Midbrain (tissue), 1 donor: ENCODE results near the gene ZNF280D.
"Not testable (repeated sequence)": the region's sequence is repeated elsewhere in the genome, so short reads cannot be mapped to it uniquely, and the experiment has no call there.

Experiments used
- DNase-seq: peaks from one replicate; lab custom pipeline; 2025; lab: John Stamatoyannopoulos, UW

ZNF280D gene, protein sequence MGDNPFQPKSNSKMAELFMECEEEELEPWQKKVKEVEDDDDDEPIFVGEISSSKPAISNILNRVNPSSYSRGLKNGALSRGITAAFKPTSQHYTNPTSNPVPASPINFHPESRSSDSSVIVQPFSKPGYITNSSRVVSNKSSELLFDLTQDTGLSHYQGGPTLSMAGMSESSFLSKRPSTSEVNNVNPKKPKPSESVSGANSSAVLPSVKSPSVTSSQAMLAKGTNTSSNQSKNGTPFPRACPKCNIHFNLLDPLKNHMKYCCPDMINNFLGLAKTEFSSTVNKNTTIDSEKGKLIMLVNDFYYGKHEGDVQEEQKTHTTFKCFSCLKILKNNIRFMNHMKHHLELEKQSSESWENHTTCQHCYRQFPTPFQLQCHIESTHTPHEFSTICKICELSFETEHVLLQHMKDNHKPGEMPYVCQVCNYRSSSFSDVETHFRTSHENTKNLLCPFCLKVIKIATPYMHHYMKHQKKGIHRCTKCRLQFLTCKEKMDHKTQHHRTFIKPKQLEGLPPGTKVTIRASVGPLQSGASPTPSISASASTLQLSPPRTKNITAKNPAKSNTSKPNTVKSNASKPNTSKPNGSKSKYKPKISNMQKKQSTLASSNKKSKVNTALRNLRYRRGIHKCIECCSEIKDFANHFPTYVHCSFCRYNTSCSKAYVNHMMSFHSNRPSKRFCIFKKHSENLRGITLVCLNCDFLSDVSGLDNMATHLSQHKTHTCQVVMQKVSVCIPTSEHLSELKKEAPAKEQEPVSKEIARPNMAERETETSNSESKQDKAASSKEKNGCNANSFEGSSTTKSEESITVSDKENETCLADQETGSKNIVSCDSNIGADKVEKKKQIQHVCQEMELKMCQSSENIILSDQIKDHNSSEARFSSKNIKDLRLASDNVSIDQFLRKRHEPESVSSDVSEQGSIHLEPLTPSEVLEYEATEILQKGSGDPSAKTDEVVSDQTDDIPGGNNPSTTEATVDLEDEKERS

DNA sequence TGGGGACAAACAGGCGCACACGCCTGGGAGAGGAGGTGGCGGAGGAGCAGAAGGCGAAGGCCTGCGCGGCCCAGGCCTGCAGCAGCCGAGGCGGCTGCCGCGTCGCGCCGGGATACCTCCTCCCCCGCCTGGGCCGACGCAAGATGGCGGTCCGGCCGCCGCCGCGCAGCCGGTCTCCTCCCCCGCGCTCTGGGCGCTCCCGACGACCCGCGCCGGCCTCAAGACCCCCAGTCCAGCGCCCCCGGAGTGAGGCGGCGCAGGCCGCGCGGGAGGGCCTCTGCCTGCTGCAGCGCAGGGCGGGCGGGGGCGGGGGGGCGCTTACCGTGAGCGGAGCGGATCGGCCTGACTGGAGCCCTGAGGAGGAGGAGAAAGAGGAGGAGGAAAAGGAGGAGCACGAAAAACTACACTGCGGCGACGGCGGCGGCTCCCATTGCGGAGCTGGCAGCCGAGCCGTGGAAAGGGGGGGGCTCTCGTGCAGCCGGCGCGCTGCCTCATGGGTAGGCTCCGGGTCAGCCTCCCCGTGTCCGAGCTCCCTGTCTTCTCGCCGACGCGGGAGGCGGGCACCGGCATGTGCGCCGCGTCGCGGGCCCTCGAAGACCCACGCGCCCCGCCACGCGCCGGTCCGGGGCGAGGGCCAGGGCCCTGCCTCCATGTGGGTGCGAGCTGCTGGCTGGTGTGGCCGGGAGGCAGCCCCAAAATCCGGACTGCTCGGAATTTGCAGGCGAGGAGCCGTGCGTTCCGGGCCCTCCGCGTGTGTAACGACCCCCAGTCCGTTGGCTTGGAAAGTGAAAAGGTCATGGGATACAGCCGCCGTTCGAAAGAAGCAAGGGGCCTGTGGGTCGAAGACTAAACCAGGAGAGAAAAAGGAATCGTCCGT lies at the start of gene ZNF280D:
ZNF280D (minus strand) TSS at position 374 of the 877 bp plus-strand sequence. CDS start 26,400 bp downstream, outside the sequence.
- peak; percentile 84 for DNase-seq

DNA sequence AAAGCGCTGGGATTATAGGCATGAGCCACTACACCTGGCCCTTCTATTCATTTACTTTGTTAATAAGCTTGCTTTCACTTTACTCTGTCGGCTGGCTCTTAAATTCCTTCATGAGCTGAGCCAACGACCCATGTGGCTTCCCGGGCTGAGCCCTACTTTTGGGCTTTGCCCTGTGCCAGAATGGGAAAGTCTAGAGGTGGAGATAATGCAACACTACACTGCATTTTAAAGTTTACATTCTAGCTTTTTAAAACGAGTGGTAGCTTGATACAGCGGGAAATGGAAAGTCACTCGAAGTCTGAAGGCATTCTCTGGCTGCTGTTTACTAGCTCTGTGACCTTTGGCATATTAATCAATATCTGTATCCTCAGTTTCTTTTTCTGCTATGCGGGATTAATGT lies 49.0 kb upstream of the ZNF280D start:
- DNase-seq: no peak

DNA sequence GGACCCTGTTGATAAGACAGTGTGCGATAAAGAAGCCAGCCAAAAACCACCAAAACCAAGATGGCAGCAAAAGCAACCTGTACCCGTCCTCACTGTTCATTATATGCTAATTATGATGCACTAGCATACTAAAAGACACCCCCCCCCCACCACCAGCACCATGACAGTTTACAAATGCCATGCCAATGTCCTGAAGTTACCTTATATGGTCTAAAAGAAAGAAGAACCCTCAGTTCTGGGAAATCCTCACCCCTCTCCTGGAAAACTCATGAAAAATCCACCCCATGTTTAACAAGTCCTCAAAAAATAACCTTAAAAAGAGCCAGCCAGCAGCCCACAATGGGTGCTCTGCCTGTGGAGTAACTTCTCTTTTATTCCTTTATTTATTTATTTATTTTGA lies 48.4 kb upstream of the ZNF280D start:
- DNase-seq: no peak

DNA sequence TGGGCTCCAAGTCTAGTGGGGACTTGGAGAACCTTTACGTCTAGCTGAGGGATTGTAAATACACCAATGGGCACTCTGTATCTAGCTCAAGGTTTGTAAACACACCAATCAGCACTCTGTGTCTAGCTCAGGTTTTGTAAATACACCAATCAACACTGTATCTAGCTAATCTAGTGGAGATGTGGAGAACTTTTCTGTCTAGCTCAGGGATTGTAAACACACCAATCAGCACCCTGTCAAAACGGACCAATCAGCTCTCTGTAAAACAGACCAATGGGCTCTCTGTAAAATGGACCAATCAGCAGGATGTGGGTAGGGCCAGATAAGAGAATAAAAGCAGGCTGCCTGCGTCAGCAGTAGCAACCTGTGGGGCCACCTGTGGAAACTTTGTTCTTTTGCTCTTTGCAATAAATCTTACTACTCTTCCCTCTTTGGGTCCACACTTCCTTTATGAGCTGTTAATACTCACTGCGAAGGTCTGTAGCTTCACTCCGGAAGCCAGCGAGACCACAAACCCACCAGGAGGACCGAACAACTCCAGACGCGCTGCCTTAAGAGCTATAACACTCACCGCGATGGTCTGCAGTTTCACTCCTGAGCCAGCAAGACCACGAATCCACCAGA lies 46.9 kb upstream of the ZNF280D start:
- not testable (repeated sequence) for DNase-seq

DNA sequence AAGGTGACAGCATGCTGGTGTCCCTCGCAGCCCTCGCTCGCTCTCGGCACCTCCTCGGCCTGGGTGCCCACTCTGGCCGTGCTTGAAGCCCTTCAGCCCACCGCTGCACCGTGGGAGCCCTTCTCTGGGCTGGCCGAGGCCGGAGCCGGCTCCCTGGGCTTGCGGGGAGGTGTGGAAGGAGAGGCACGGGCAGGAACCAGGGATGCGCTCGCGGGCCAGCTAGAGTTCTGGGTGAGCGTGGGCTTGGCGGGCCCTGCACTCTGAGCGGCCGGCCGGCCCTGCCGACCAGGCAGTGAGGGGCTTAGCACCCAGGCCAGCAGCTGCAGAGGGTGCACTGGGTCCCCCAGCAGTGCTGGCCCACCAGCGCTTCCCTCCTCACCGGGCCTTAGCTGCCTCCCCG lies 46.1 kb upstream of the ZNF280D start:
- DNase-seq: not testable (repeated sequence)

DNA sequence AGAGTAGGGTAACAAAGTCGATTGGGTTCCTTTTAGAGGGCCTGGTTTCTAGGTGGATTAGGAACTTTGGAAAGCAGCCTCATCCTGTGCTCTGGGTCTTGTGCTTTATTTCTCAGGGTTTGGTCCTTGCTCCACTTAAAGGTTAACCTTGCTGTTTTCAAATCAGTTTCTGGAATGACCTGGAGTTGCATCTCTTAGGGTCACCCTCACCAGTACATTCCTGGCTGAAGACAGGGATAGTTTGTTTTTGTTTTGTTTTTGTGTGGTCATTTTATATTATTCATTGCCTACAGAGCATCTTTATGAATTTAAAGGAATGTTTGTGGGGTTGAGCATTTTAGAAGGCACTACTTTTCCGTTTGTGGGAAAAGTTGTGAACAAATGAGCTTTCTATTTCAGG lies 45.5 kb upstream of the ZNF280D start:
- no peak for DNase-seq

DNA sequence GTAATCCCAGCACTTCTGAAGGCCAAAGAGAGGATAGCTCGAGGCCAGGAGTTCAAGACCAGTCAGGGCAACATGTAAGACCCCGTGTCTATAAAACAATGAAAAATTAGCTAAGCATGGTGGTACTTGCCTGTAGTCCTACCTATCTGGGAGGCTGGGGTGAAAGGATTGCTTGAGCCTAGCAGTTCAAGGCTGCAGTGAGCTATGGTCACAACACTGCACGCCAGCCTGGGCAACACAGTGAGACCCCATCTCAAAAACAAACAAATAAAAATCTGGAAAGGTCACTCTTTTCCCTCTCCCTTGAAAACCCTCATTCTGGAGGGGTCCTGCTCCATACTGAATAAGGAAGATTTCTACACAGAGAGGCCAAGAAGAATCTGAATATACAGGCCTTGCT lies 43.5 kb upstream of the ZNF280D start:
- no peak for DNase-seq

DNA sequence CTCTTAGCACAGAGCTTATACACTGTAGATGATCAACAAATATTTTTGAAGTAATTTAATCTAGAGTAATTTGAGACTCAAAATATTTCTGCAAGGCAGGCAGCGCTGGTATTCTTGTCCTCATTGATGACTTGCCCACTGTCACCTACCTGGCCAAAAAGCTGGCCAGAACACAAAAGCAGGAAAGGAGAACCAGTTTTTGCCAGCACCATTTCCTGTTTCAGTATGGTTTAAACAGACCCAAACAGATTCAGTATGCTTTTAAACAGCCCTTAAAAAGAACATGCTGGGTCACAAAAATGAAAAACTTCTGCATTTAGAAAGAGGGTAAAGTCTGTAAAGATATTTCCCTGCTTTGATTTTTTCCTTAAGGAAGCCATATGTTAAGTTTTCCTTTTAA lies 42.3 kb upstream of the ZNF280D start:
- DNase-seq: no peak

DNA sequence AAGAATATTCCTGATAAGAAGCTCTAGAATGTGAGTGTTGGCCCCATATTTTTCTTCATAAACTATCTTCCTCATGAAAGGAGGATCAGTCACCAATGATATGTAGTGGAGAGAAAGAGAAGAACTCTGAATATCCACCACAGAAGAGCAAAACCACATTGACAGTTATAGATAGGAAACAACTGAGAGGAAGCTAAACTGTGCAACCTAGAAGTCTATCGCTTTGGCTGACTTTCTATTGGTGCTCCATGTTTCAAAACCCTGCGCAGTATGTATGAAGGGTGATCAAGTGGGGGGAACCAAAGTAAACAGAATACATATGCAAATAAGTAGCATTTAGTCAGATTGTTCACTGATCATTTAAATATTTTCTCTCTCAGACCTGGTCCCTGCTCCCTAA lies 41.0 kb upstream of the ZNF280D start:
- DNase-seq: no peak

DNA sequence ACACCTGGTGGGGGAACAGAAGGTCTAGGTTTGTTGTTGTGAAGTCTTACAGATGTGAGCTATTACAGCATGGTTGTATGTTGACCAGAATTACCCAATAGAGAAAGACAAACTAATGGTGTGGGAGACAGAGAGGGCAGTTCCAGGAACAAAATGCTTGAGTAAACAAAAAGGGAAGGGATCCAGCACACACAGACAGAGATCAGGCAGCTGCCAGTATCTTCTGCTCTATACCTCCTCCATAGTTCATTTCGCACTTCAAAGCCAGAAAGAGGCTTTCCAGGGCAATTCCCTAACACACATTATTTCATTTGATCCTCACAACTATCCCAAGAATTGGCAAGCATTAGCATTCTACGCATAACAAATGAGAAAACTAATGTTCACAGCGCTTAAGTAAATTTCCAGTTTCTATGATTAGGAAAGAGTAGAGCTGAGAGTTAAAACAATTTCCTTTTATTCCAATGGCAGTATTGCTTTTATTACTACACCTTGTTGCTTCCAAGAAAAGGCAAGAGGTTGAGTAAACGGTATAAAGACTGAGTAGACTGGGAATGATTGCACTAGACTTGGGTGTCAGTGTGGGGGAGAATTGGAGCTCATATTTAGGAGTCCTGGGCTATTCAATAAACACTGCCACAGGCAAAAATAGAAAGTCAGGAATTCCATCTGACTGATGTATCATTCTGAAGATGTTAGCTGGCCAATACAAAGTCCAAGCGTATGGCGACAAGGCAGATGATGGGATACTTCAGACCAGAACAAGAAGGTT lies 39.7 kb upstream of the ZNF280D start:
- DNase-seq: no peak

DNA sequence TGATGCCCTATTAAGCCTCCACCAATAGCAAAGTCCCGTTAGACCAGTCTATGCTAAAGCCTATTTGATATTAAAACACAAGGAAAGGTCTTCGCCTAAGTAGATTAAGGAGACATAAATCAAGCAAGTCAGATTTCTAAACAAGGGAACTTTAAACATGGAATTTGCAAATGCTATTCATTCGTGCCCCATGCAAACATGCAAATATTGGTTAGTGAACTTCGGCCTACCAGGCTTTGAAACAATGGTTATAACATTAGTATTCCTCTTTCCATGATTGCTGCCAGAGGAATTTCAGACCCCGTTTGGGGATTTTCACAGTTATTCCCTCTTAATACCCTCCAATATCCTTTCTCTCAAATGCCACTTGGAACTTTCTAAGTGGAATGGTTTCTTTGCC lies 36.9 kb upstream of the ZNF280D start:
- no peak for DNase-seq

DNA sequence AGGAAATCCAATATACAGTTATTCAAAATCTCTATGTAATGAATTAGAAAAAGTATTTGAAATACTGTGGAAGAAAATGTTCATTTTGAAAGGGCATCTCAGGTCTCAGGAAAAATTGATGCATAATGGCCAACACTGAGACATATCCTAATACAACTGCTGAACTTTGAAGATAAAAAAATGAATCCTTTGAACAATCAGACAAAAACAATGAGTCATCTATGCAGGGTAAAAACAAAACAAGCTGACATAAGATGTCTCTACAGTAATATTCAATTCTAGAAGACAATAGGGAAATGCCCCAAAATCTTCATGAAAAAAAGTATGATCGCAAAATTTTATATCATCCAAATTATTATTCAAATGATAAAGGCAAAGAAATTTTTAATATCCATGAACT lies 34.0 kb upstream of the ZNF280D start:
- no peak for DNase-seq

DNA sequence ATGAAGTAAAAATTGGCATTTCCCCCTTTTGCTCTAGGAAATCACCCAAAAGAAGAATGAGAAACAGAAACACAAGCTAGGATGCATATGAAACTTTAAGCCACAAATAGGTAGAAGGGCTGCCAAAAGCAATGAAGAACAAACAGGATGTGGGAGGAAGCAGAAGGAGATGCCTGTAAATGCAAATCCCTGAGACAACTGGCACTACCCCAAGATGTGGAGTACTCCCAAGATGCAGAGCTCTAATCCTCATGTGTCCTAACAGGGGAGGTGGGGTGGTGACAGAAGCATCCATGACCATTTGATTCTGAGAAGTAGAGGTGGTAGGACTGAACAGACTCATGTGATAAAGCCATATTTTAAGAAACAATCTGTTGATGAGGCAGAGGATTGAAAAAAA lies 31.9 kb upstream of the ZNF280D start:
- no peak for DNase-seq

DNA sequence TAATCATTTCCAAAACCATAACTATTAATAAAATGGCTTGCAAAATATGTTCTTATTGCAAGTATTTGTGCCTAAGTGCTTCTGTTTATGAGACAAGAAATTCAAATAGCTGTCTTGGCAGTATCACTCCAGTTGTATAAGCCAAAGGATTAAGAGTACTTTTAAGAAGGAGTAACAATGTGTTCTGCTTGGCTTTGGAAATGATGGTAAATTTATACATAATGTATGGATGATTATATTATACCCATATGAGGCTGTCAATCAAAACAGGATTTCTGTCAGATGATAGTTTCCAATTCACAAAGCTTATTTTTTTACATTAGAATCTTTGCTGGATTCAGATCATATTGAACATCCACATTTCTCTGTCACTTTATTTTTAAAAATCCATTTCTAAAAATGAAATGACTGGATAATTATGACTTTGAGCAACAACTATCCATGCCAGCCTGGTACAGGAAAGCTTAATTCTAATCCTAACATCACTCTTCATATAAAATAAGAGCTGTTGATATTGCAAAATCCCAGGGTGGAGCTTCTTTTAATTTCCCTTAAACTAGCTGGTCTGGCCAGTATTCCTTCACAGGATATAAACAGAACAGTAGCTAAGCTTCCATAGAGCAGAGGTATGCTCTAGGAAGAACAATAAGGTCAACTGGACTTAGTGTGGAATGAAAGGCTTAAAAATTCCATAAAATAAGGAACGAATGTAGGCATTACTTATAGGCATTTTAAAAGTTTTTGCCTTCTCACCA lies 30.0 kb upstream of the ZNF280D start:
- no peak for DNase-seq

DNA sequence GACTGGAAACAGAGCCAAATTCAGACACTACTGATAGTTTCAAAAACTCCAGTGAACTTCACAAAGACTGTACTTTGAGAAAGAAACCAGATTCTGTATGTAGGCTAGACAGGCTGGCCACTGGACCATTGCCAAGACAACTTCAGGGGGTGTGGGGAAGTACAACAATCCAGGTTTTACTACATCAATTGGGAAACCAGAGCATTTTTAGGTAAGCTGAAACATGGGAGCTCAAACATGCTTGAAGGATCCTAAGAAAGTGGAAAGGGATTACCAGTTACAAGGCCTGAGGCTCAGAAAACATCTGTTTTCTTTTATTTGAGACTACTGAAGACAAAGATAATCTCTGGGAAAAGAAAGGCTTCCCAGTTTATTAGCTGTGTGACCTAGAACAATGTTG lies 26.9 kb upstream of the ZNF280D start:
- DNase-seq: no peak

DNA sequence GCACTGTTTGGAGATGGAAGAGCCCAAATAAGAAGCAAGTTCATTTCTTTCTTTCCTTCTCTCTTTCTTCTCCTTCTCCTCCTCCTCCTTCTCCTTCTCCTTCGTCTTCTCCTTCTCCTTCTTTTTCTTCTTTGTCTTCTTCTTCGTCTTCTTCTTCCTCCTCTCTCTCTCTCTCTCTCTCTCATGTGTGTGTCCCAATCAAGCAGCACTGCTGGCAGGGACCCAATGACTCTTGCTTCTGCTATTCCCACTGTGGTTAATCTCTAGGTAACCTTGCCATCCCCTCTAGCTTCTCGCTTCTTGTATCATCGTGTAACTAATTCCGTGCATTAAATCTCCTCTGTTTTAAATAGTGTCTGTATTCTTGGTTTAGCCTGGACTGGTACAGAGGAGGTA lies 26.1 kb upstream of the ZNF280D start:
- no peak for DNase-seq

DNA sequence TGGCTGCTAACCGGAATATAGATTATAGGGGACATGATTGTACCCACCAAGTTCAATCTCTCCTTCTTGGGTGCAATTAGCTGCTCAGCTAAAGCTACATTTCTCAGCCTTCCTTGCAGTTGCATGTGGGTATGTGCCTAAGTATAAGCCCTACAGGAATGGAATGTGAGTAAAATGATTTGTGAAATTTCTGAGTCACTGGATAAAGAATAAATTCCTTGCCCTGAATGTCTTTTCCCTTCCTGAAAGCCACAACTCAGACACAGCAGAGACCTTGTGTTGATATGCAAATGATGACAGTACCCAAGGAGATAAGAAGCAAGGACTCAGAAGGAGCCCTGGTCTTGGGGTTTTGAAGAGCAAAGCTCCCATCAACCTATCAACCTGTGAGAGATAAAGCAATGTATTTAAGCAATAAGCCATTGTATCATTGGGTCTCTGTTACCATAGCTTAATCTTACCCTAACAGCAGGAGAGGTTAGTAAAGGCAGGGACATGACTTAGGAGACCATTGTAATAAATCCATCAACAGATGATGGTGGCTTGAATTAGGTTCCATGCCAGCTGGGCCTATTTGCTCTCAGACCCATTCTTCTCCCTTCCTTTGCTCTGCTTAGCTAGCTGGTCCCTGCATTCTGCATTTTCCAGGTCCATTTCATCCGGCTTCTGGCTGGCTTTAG lies 25.6 kb upstream of the ZNF280D start:
- DNase-seq: no peak

DNA sequence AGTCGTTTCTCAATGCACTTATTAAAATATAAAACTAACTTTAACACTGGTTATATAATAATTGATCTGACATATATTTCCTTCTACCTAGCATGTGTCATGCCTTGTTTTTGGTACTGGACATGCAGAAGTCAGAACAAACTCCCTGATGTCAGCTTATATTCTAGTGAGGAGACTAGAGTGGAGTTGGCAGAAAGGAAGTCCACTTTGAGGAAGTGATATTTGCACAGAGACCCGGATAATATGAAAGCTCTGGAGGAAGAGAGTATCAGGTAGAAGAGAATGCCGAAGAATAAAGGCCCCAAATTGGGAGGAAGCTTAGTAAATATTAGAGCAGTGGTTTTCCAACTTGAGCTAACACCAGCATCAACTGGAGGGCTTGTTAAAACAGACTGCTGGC lies 24.6 kb upstream of the ZNF280D start:
- DNase-seq: no peak

DNA sequence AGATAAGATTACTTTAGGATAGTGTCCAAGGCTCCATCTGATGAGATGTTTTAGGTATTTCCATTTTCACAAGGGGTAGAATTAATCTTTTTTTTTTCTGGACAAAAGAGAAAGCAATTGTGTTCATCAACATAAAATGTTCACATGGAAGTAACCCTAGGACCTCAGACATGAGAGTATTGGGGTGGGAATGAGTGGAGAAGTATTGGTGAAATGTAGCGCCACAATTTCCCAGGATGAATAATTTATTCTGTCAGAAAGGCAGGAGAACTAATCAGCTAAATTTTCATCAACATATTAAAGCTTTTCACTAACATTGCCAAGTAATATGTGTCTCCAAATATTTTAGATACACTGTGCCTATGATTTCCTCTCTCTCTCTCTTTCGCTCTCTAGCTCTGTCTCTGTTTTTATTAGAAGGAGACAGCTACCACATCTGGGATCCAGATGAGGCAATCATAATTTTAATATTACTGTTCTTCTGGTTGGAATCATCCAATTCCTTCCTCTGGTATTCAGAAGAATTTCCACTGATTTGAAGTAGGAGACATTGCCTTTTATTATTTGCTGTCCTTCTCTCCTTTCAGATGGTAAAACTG lies 21.6 kb upstream of the ZNF280D start:
- no peak for DNase-seq
